ENCODE data around the gene RAPGEF6.
"Not testable (repeated sequence)": the region's sequence is repeated elsewhere in the genome, so short reads cannot be mapped to it uniquely, and the experiment has no call there.

The RAPGEF6 gene

GRCh38 chr5:131416729-131417128 lies 218.3 kb downstream of the RAPGEF6 start:
- no peak for DNase-seq

GRCh38 chr5:131413605-131414559 lies 221.1 kb downstream of the RAPGEF6 start:
- peak; percentile 69 for DNase-seq

GRCh38 chr5:131406975-131407638 lies 227.9 kb downstream of the RAPGEF6 start:
- DNase-seq = no peak

- no peak for DNase-seq
These were observed 229.0 kb downstream of the RAPGEF6 start for GRCh38 chr5:131406076-131406475.

GRCh38 chr5:131405674-131406073 lies 229.4 kb downstream of the RAPGEF6 start:
- no peak for DNase-seq

- DNase-seq = no peak
These were observed 234.4 kb downstream of the RAPGEF6 start for GRCh38 chr5:131400585-131400984.

GRCh38 chr5:131399007-131399406 lies 236.0 kb downstream of the RAPGEF6 start:
- not testable (repeated sequence) for DNase-seq

- no peak for DNase-seq
These were observed 238.3 kb downstream of the RAPGEF6 start for GRCh38 chr5:131396630-131397273.

GRCh38 chr5:131396015-131396414 lies 239.0 kb downstream of the RAPGEF6 start:
- peak; percentile 79 for DNase-seq

- DNase-seq = peak; percentile 79
These were observed 240.9 kb downstream of the RAPGEF6 start for GRCh38 chr5:131394128-131394527.

GRCh38 chr5:131393498-131393968 lies 241.5 kb downstream of the RAPGEF6 start:
- no peak for DNase-seq

- DNase-seq = no peak
These were observed 242.4 kb downstream of the RAPGEF6 start for GRCh38 chr5:131392466-131393095.

GRCh38 chr5:131389869-131390265 lies 245.2 kb downstream of the RAPGEF6 start:
- no peak for DNase-seq

- peak; percentile 75 for DNase-seq
These were observed 245.7 kb downstream of the RAPGEF6 start for GRCh38 chr5:131389096-131389868.

GRCh38 chr5:131387255-131387654 lies 247.8 kb downstream of the RAPGEF6 start:
- DNase-seq = no peak

- DNase-seq = no peak
These were observed 248.2 kb downstream of the RAPGEF6 start for GRCh38 chr5:131386779-131387178.

- no peak for DNase-seq
These were observed 248.9 kb downstream of the RAPGEF6 start for GRCh38 chr5:131386124-131386523.

GRCh38 chr5:131384616-131385214 lies 250.3 kb downstream of the RAPGEF6 start:
- peak; percentile 70 for DNase-seq

- peak; percentile 45 for DNase-seq
These were observed 250.9 kb downstream of the RAPGEF6 start for GRCh38 chr5:131384173-131384572.

- DNase-seq = peak; percentile 91
These were observed 252.3 kb downstream of the RAPGEF6 start for GRCh38 chr5:131382407-131383395.
